CD4-positive, alpha-beta T cell treated with Interferon alpha-2 for 1 hour (primary cell): ENCODE results near the gene INO80B.
"Not testable (repeated sequence)": the region's sequence is repeated elsewhere in the genome, so short reads cannot be mapped to it uniquely, and the experiment has no call there.

Source experiments
- DNase-seq, 2 donors: peaks; one replicate each; pipeline ENCODE4 v3.0.0-alpha.2; 2020 to 2022

Gene INO80B

DNA sequence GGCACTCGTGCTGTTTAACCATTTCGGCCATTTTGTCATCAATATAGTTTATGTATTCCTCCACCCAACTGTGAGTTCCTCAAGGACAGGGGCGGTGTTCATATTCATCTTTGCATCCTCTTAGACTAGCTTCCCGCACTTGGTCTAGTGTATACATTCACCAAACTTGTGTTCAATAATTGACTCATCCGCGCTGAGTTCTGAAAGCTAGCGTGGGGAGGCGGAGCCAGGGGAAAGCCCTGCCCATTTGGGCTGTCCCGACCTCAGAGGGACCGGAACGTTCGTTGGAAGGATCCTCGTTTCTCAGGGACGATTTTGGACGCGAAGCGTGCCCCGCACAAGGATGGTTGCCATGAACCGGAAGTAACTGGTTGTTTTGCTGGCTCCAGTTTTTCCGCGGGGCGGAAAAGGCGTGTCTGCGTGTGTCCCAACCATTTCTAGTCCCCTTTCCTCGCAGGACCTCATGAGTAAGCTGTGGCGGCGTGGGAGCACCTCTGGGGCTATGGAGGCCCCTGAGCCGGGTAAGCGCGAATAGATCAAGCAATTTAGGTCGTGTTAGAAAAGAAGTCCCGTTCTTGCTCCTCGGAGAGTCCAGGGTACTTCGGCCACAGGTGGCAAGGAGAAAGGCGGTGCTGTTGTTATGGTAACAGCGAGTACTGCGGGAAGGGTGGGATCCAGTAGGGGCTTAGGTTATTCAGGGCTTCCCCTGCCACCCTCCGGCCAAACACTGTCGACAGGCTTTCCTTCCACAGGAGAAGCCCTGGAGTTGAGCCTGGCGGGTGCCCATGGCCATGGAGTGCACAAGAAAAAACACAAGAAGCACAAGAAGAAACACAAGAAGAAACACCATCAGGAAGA lies at the start of gene INO80B:
Gene INO80B (plus strand): TSS at position 434 of the 858 bp plus-strand sequence. CDS start 30 bp downstream, at position 464.
- DNase-seq, result peak; percentile 96 to 99

DNA sequence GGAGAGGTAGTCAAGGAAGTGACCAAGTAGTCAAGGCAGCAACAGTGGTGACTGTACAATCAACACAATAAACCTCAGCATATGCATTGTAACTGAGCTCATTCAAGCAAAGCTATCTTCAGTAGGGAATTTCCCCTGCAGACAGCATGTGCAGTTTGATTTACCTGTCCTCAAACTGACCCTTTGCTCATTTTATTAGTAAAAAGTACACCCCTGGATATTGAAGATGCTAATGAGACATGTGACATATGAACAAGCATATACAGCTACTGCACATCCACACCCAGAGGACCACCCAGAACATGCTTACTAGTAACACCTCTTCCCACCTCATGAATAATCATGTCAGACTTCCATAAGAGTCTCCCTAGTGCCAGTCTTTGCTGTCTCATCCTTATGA lies 48.9 kb upstream of the INO80B start:
- DNase-seq, result no peak

GRCh38 chr2:74407682-74408081 lies 47.2 kb upstream of the INO80B start:
- no peak for DNase-seq

GRCh38 chr2:74413001-74413698 lies 41.7 kb upstream of the INO80B start:
- no peak for DNase-seq

- no peak for DNase-seq
These were observed 40.4 kb upstream of the INO80B start for GRCh38 chr2:74414441-74414840.

DNA sequence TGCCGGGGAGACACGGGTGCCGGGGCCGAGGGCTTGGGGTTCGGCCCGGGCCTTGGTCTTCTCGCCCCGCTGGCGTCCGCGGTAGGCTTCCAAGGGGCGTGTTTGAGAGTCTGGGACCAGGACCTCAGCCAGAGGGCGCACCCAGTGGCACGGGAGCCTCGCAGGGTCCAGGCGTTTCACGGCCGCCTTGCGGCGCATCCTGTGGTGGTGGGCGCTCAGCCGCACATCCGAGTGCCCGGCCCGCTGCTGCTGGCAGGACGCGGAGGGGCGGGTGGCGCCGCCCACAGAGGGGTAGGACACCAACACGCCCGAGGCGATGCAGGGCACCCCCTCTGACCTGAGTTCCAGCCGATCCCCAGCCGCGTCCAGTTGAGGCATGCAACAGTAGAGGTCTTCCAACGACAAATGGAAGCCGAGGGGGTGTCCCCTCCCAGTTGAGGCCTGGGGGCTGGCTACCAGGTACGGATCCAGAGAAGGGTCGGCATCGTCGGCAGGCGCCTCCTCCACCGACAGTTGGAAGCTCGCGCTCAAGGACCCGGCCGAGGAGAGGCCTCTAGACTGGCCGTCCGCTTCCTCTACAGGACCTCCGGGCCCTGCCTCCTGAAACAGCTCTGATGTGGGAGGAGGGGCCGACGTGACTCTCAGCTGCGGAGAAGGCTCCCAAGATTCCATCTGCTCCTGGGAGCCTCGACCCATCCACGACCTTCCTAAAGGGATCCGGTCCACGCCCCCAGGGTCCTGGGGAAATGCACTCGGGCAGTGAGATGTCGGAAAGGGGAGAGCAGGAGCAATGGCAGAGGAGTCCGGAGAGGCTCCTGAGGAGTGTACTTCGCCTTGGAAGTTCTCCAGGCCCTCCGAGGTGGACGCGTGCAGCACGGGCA lies 39.8 kb upstream of the INO80B start:
- peak; percentile 17 to 21 for DNase-seq

- DNase-seq, result no peak
These were observed 39.0 kb upstream of the INO80B start for GRCh38 chr2:74415762-74416395.

GRCh38 chr2:74416778-74417177 lies 38.1 kb upstream of the INO80B start:
- DNase-seq, result no peak

DNA sequence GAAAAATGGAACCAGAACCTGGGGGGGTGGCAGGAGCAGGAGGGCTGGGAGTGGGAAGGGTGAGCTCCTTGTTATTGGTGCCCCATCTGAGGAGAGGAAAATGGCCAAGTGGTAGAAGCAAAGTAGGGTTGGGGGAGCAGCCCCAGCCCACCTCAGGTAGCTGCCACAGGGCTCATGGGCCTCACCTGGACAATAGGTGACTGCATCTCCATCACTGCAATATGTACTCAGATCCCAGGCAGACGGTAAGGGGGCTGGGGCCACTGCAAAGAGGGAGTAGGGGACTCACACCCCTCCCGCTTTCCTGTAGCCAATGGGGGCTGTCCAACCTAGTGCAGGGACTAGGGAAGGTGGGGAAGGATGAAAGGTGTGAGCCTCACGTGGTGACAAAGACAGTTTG lies 37.7 kb upstream of the INO80B start:
- no peak for DNase-seq

- no peak for DNase-seq
These were observed 37.1 kb upstream of the INO80B start for GRCh38 chr2:74417763-74418162.

DNA sequence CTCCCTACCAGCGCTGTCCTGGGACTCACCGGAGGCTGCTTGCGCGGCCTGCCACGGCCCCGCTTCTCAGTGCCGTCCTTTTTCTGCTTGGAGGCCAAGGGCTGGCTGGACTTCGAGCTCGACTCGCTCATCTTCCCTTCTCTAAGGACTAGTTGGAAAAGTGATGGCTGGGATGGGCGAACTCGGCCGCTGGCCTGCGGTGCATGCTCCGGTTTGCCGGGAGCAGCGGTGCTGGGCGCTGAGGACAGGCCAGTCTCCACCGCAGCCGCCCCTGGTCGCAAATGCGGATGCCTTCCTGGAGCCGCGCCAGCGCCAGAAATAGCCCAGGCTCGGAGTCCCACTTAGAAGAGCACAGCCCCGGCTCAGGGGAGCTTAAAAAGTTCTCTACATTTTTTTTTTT lies 36.6 kb upstream of the INO80B start:
- no peak for DNase-seq

DNA sequence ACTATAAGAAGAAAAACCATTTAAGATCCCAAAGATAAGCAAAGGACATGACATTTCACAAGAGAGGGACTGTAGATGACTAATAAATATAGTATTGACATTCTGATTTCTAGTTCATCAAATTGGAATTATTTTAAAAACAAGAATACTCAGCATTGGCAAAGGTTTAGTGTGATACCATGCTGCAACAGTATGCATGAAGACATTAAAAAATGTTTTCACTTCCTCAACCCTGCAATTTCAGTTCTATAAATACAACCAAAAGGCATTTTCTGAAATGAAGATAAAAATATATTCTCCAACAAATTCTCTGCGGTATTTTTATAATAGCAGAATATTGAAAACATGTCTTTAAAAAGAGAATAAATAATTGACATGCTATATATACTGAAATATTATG lies 35.5 kb upstream of the INO80B start:
- DNase-seq, result no peak

DNA sequence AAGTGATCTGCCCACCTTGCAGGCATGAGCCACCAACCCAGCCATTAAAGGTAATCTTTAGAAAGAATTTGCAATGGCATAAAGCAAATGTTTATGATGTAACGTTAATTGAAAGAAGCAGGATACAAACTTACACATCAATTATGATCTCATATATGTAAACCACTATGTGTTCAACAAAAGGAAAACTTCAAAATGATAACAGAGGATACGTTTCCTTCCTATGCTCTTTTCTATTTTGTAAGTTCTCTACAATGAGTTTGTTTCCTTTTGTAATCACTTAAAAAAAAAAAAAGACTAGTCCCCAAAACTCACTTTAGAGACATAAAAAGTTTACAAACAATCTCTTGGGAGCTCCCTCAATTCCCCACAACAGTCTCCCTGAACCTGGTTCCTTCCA lies 34.9 kb upstream of the INO80B start:
- DNase-seq, result no peak

GRCh38 chr2:74420443-74421103 lies 34.3 kb upstream of the INO80B start:
- not testable (repeated sequence) for DNase-seq

GRCh38 chr2:74421221-74421870 lies 33.5 kb upstream of the INO80B start, which contains the start of the genes C2orf81 and WDR54:
TSS of gene C2orf81 (minus strand) at chr2:74421619. CDS start at chr2:74421560, 59 bp downstream.
TSS of gene WDR54 (plus strand) at chr2:74421730. CDS start at chr2:74422154, 424 bp downstream.
- DNase-seq, result peak; percentile 94

GRCh38 chr2:74423231-74424095 lies 31.4 kb upstream of the INO80B start:
- no peak for DNase-seq

GRCh38 chr2:74424139-74424992 lies 30.5 kb upstream of the INO80B start:
- no peak for DNase-seq

- DNase-seq, result no peak
These were observed 29.9 kb upstream of the INO80B start for GRCh38 chr2:74424995-74425406.

DNA sequence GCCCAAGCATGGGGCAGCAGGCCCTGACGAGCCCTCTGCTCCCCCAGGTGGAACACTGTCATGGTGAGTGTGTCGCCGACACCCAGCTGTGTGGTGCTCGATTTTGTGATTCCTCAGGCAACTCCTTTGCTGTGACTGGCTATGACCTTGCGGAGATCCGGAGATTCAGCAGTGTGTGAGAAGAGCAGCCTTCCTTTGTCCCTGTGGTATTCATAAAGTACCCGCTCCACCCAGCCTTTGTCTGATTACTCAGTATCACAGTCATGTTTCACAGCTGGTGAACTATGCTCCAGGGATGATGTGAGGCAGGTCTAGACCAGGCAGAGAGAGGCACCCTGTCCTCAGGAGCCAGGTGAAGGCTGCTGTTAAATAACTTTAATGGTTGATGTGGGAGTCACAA lies 29.4 kb upstream of the INO80B start:
- no peak for DNase-seq
